ENCODE data around the gene ANKZF1. TPM values are rescaled to one million over a fixed set of nuclear protein-coding genes. Genes with fewer than 3 reads are reported as not detected.

The ANKZF1 gene
- total RNA-seq, 2 donors from 2014 or later, result 64.4 to 85.7 TPM

DNA sequence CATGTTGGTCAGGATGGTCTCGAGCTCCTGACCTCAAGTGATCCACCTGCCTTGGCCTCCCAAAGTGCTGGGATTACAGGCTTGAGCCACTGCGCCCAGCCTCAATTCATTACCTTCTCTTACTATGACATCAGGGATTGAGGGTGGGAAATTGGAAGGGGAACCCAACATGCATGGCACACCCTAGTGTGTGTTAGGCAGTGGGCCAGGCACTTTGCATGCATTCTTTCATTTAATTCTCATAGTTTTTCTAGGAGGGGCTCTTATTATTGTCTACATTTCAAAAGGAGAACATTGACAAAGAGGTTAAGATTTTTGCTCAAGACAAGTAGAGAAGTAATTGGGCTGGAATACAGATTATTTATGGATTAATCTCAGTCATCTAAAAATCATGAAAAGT lies 38.7 kb downstream of the ANKZF1 start:
- TF ChIP-seq, protein P1, sequence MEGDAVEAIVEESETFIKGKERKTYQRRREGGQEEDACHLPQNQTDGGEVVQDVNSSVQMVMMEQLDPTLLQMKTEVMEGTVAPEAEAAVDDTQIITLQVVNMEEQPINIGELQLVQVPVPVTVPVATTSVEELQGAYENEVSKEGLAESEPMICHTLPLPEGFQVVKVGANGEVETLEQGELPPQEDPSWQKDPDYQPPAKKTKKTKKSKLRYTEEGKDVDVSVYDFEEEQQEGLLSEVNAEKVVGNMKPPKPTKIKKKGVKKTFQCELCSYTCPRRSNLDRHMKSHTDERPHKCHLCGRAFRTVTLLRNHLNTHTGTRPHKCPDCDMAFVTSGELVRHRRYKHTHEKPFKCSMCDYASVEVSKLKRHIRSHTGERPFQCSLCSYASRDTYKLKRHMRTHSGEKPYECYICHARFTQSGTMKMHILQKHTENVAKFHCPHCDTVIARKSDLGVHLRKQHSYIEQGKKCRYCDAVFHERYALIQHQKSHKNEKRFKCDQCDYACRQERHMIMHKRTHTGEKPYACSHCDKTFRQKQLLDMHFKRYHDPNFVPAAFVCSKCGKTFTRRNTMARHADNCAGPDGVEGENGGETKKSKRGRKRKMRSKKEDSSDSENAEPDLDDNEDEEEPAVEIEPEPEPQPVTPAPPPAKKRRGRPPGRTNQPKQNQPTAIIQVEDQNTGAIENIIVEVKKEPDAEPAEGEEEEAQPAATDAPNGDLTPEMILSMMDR (IDR thresholded peaks at IDR 0.05), result no peak
- TF ChIP-seq POLR2AphosphoS5 (IDR thresholded peaks at IDR 0.05) (no peak), POLR2A (IDR thresholded peaks at IDR 0.05) (no peak)
- H3K36me3 ChIP-seq, result no peaks in the 10 kb centered on the region
- DNase-seq (ENCODE audit: low spot score), result no peak
- no peak overlapping the region for H3K27ac ChIP-seq
- no peak overlapping the region for H3K4me3 ChIP-seq
- H3K27me3 ChIP-seq (replicated peaks; ENCODE audit: insufficient read depth), result no peaks in the 10 kb centered on the region
- H3K9me3 ChIP-seq, result no peaks in the 10 kb centered on the region
- H3K4me1 ChIP-seq (replicated peaks), result no peaks in the 10 kb centered on the region
- 98% methylated on average over 2 of the region's 2 CpGs for WGBS
- intact Hi-C loops (cut with DNase I), result no loop called here

DNA sequence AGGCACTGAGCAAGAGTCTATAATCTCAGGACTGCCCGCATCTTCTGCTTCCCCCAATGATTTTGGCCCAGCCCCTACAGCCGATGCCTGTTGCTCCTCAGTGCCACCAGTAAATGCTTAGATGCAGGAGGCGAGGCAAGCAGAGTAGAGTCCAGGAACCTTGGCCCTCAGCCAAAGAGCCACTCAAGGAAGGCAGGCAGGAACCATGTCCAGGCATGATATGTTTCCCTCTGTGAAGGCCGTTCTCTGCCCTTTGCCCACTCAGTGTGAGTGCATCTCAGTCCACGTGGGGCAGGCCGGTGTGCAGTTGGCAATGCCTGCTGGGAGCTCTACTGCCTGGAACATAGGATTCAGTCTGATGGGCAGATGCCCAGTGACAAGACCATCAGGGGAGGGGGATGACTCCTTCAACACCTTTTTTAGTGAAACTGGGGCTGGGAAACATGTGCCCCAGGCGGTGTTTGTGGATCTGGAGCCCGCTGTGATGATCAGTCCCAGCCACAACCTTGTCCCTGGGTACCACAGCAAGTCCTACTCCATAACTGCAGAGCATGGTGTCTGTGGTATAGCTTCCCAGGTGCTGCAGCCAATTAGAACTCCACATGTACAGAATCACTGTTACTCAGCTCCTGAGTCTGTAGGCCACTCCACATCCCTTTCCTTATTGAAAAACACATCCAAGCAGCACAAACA lies 39.9 kb downstream of the ANKZF1 start:
- no peaks in the 10 kb centered on the region for H3K36me3 ChIP-seq
- no peaks in the 10 kb centered on the region for H3K4me1 ChIP-seq (replicated peaks)
- H3K27ac ChIP-seq, result no peak overlapping the region
- DNase-seq (ENCODE audit: low spot score), result no peak
- H3K27me3 ChIP-seq (replicated peaks; ENCODE audit: insufficient read depth), result no peaks in the 10 kb centered on the region
- no peak overlapping the region for H3K4me3 ChIP-seq
- H3K9me3 ChIP-seq, result no peaks in the 10 kb centered on the region
- 38% methylated on average over 8 of the region's 8 CpGs for WGBS
- intact Hi-C loops (cut with DNase I), result no loop called here
- no peak for TF ChIP-seq POLR2A (IDR thresholded peaks at IDR 0.05)
- TF ChIP-seq, protein P1 (IDR thresholded peaks at IDR 0.05), result no peak
- TF ChIP-seq POLR2AphosphoS5 (IDR thresholded peaks at IDR 0.05), result no peak

DNA sequence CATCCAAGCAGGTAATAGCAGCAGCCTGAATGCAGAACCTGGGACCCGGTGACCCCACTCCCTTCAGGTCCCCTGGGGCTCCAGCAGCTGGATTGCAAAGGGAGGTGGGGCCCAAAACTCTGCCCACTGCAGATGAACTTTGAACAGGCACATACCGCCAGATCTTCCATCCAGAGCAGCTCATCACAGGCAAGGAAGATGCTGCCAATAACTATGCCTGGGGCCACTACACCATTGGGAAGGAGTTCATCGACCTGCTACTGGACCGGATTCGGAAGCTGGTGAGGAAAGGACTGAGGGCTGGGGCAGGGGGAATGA lies 40.4 kb downstream of the ANKZF1 start:
- intact Hi-C loops (cut with DNase I), result no loop called here
- DNase-seq (ENCODE audit: low spot score), result no peak
- no peaks in the 10 kb centered on the region for H3K36me3 ChIP-seq
- no peaks in the 10 kb centered on the region for H3K27me3 ChIP-seq (replicated peaks; ENCODE audit: insufficient read depth)
- no peaks in the 10 kb centered on the region for H3K9me3 ChIP-seq
- WGBS, result 91% methylated on average over 5 of the region's 5 CpGs
- no peak overlapping the region for H3K4me3 ChIP-seq
- no peaks in the 10 kb centered on the region for H3K4me1 ChIP-seq (replicated peaks)
- H3K27ac ChIP-seq, result no peak overlapping the region
- TF ChIP-seq POLR2A (IDR thresholded peaks at IDR 0.05), result no peak
- TF ChIP-seq, protein P1 (IDR thresholded peaks at IDR 0.05), result no peak
- TF ChIP-seq POLR2AphosphoS5 (IDR thresholded peaks at IDR 0.05), result no peak

DNA sequence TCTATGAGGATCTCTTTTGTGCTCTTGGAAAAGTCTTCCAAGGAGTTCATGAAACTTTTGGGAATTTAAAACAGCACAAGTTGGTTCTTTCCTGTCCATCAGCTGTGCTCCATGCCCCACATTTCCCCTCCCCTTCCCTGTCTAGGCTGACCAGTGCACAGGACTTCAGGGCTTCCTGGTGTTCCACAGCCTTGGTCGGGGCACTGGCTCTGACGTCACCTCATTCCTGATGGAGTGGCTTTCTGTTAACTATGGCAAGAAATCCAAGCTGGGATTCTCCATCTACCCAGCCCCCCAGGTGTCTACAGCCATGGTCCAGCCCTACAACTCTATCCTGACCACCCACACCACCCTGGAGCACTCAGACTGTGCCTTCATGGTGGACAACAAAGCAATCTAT lies 41.4 kb downstream of the ANKZF1 start:
- Histone ChIP-seq H3K27ac (no peak overlapping the region), H3K27me3 (replicated peaks; ENCODE audit: insufficient read depth) (no peaks in the 10 kb centered on the region), H3K4me1 (replicated peaks) (no peaks in the 10 kb centered on the region), H3K9me3 (no peaks in the 10 kb centered on the region), H3K4me3 (no peak overlapping the region), H3K36me3 (no peaks in the 10 kb centered on the region)
- no peak for DNase-seq (ENCODE audit: low spot score)
- WGBS, result 78% methylated on average over 2 of the region's 2 CpGs
- TF ChIP-seq, protein P1 (IDR thresholded peaks at IDR 0.05), result no peak
- TF ChIP-seq POLR2AphosphoS5 (IDR thresholded peaks at IDR 0.05) (no peak), POLR2A (IDR thresholded peaks at IDR 0.05) (no peak)
- intact Hi-C loops (cut with DNase I), result no loop called here

DNA sequence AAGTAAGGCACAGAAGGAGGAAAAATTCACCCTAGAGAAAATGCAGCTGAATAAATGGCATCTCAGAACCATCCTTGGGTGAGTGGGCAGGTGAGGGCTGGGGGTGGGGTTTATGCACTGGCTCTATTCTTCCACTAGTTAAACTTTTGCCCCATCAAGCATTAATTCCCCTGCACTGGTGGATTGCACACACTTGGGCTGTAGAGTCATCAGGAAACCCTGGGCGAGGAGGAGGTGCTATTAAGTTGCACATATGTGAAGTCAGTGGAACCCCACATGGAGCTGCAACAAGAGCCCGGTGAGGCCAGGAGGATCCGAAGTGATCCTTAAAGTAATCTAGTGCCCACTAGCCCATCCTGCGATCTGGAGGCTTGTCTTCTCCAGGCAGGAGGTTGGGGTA lies 42.8 kb downstream of the ANKZF1 start:
- Histone ChIP-seq H3K4me1 (replicated peaks) (no peaks in the 10 kb centered on the region), H3K27ac (no peak overlapping the region), H3K36me3 (no peaks in the 10 kb centered on the region), H3K4me3 (no peak overlapping the region), H3K9me3 (no peaks in the 10 kb centered on the region), H3K27me3 (replicated peaks; ENCODE audit: insufficient read depth) (no peaks in the 10 kb centered on the region)
- DNase-seq (ENCODE audit: low spot score), result no peak
- intact Hi-C loops (cut with DNase I), result no loop called here
- WGBS, result 93% methylated on average over 4 of the region's 4 CpGs
- TF ChIP-seq POLR2A (IDR thresholded peaks at IDR 0.05) (no peak), POLR2AphosphoS5 (IDR thresholded peaks at IDR 0.05) (no peak)
- TF ChIP-seq, protein P1 (IDR thresholded peaks at IDR 0.05), result no peak

All from prostate gland (tissue), 2 donors.